ENCODE data around the gene CNN1.

- no peak for TF ChIP-seq CTCF (IDR thresholded peaks at IDR 0.05)
- no peak for TF ChIP-seq POLR2AphosphoS5 (IDR thresholded peaks at IDR 0.05)
These were observed 19.5 kb upstream of the CNN1 start for GRCh38 chr19:11519138-11519537.
